ENCODE results near the gene TADA3. TPM values are rescaled to one million over a fixed set of nuclear protein-coding genes. Genes with fewer than 3 reads are reported as not detected.

TADA3 gene
- total RNA-seq, 1 experiment from 2014 or later = 49.2 TPM

- H3K27ac Mint-ChIP-seq (ENCODE audit: unreplicated experiment) = no peak overlapping the region
- intact Hi-C loops (cut with micrococcal nuclease; ENCODE audit: unreplicated experiment) = no loop called here
- CTCF ChIA-PET = interaction anchor here (0.6 kb wide), 1 partner anchor 401 kb away, joined by 6 read pairs; no protein-coding TSS in a partner anchor
- H3K9me3 ChIP-seq = no peaks in the 10 kb centered on the region
- no peaks in the 10 kb centered on the region for H3K27me3 Mint-ChIP-seq (ENCODE audit: insufficient read depth, unreplicated experiment)
- no peak overlapping the region for H3K4me3 Mint-ChIP-seq (ENCODE audit: unreplicated experiment)
- H3K9me3 Mint-ChIP-seq (ENCODE audit: unreplicated experiment) = no peaks in the 10 kb centered on the region
- H3K27me3 ChIP-seq (replicated peaks; ENCODE audit: control insufficient read depth, insufficient read depth, low read length) = no peaks in the 10 kb centered on the region
- H3K36me3 ChIP-seq (ENCODE audit: control insufficient read depth, insufficient read depth, low read length) = peaks cover 3% of the 10 kb centered on the region
- POLR2A ChIA-PET = no interaction called here
- BruUV-seq (replicated peaks) = no TSS peak
- H3K4me3 ChIP-seq (ENCODE audit: low read depth, low read length) = no peak overlapping the region
- H3K4me1 ChIP-seq = no peaks in the 10 kb centered on the region
- peaks cover 56% of the 10 kb centered on the region for H3K36me3 Mint-ChIP-seq (ENCODE audit: insufficient read depth, unreplicated experiment)
- peaks cover 6% of the 10 kb centered on the region for H3K4me1 Mint-ChIP-seq (ENCODE audit: low read depth, unreplicated experiment)
- no peak for DNase-seq
- TF ChIP-seq, protein P1, sequence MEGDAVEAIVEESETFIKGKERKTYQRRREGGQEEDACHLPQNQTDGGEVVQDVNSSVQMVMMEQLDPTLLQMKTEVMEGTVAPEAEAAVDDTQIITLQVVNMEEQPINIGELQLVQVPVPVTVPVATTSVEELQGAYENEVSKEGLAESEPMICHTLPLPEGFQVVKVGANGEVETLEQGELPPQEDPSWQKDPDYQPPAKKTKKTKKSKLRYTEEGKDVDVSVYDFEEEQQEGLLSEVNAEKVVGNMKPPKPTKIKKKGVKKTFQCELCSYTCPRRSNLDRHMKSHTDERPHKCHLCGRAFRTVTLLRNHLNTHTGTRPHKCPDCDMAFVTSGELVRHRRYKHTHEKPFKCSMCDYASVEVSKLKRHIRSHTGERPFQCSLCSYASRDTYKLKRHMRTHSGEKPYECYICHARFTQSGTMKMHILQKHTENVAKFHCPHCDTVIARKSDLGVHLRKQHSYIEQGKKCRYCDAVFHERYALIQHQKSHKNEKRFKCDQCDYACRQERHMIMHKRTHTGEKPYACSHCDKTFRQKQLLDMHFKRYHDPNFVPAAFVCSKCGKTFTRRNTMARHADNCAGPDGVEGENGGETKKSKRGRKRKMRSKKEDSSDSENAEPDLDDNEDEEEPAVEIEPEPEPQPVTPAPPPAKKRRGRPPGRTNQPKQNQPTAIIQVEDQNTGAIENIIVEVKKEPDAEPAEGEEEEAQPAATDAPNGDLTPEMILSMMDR (IDR thresholded peaks at IDR 0.05; ENCODE audit: insufficient read depth in 1 of 2, low read depth in 1 of 2, low read length in 1 of 2, severe bottlenecking in 1 of 2, unreplicated experiment in 1 of 2) = no peak
Measured at GRCh38 chr3:9785602-9786001, 6.7 kb downstream of the TADA3 start.

DNA sequence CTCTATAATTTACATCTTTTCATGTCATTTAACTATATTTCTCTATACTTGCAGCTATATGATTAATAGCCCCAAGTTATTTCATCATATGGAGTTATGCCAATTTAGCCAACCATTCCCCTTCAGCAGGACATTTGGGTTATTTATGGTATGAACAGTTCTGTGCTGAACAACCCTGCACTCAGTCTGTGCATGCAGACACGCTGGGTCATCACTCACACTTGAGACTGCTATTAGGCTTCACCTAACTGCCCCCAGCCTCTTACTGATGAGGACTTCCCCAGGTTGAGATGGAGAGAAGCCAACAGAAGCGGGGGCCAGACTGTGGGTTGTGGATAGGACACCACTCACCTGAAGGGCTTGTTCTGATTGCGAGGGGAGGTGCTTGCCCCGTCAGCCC is 7.3 kb downstream of the TADA3 start:
- Mint-ChIP-seq H3K4me1 (ENCODE audit: low read depth, unreplicated experiment) (peaks cover 6% of the 10 kb centered on the region), H3K27ac (ENCODE audit: unreplicated experiment) (no peak overlapping the region), H3K36me3 (ENCODE audit: insufficient read depth, unreplicated experiment) (peaks cover 52% of the 10 kb centered on the region), H3K27me3 (ENCODE audit: insufficient read depth, unreplicated experiment) (no peaks in the 10 kb centered on the region), H3K9me3 (ENCODE audit: unreplicated experiment) (no peaks in the 10 kb centered on the region), H3K4me3 (ENCODE audit: unreplicated experiment) (no peak overlapping the region)
- Histone ChIP-seq H3K27me3 (replicated peaks; ENCODE audit: control insufficient read depth, insufficient read depth, low read length) (no peaks in the 10 kb centered on the region), H3K4me3 (ENCODE audit: low read depth, low read length) (no peak overlapping the region), H3K9me3 (no peaks in the 10 kb centered on the region), H3K4me1 (no peaks in the 10 kb centered on the region), H3K36me3 (ENCODE audit: control insufficient read depth, insufficient read depth, low read length) (peaks cover 3% of the 10 kb centered on the region)
- intact Hi-C loops (cut with micrococcal nuclease; ENCODE audit: unreplicated experiment) = no loop called here
- ChIA-PET CTCF (interaction anchor here (0.6 kb wide), 1 partner anchor 401 kb away, joined by 6 read pairs; no protein-coding TSS in a partner anchor), POLR2A (no interaction called here)
- TF ChIP-seq, protein P1 (IDR thresholded peaks at IDR 0.05; ENCODE audit: insufficient read depth in 1 of 2, low read depth in 1 of 2, low read length in 1 of 2, severe bottlenecking in 1 of 2, unreplicated experiment in 1 of 2) = no peak
- BruUV-seq (replicated peaks) = no TSS peak
- no peak for DNase-seq

GRCh38 chr3:9783954-9784353 is 8.3 kb downstream of the TADA3 start:
- Histone ChIP-seq H3K4me1 (no peaks in the 10 kb centered on the region), H3K9me3 (no peaks in the 10 kb centered on the region), H3K4me3 (ENCODE audit: low read depth, low read length) (no peak overlapping the region), H3K36me3 (ENCODE audit: control insufficient read depth, insufficient read depth, low read length) (no peaks in the 10 kb centered on the region; the same call in none of the 2 replicates), H3K27me3 (replicated peaks; ENCODE audit: control insufficient read depth, insufficient read depth, low read length) (no peaks in the 10 kb centered on the region)
- no TSS peak for BruUV-seq (replicated peaks)
- H3K4me1 Mint-ChIP-seq (ENCODE audit: low read depth, unreplicated experiment) = peaks cover 6% of the 10 kb centered on the region
- CTCF ChIA-PET = no interaction called here
- H3K4me3 Mint-ChIP-seq (ENCODE audit: unreplicated experiment) = no peak overlapping the region
- intact Hi-C loops (cut with micrococcal nuclease; ENCODE audit: unreplicated experiment) = no loop called here
- TF ChIP-seq, protein P1 (IDR thresholded peaks at IDR 0.05; ENCODE audit: insufficient read depth in 1 of 2, low read depth in 1 of 2, low read length in 1 of 2, severe bottlenecking in 1 of 2, unreplicated experiment in 1 of 2) = no peak
- no peak overlapping the region for H3K27ac Mint-ChIP-seq (ENCODE audit: unreplicated experiment)
- no peaks in the 10 kb centered on the region for H3K27me3 Mint-ChIP-seq (ENCODE audit: insufficient read depth, unreplicated experiment)
- peaks cover 48% of the 10 kb centered on the region for H3K36me3 Mint-ChIP-seq (ENCODE audit: insufficient read depth, unreplicated experiment)
- no peaks in the 10 kb centered on the region for H3K9me3 Mint-ChIP-seq (ENCODE audit: unreplicated experiment)
- no peak for DNase-seq
- POLR2A ChIA-PET = no interaction called here
